Brain pericyte (primary cell): ENCODE data around the gene PIWIL4.
"Not testable (repeated sequence)": the region's sequence is repeated elsewhere in the genome, so short reads cannot be mapped to it uniquely, and the experiment has no call there.

Experiments
- DNase-seq: peaks from one replicate; pipeline ENCODE4 v3.0.0-alpha.2; 2012; ENCODE audit warnings: low read depth, low spot score

PIWIL4 gene

GRCh38 chr11:94583866-94584500 lies 16.8 kb downstream of the PIWIL4 start:
- no peak for DNase-seq

- DNase-seq, result no peak
Measured at GRCh38 chr11:94584978-94585377, 17.8 kb downstream of the PIWIL4 start.

- no peak for DNase-seq
Measured at GRCh38 chr11:94585399-94585798, 18.2 kb downstream of the PIWIL4 start.

- no peak for DNase-seq
Measured at GRCh38 chr11:94586546-94586945, 19.4 kb downstream of the PIWIL4 start.

GRCh38 chr11:94586978-94587377 lies 19.8 kb downstream of the PIWIL4 start:
- no peak for DNase-seq

- no peak for DNase-seq
Measured at GRCh38 chr11:94588366-94588942, 21.3 kb downstream of the PIWIL4 start.

GRCh38 chr11:94590352-94591041 lies 23.3 kb downstream of the PIWIL4 start:
- DNase-seq, result no peak

- no peak for DNase-seq
Measured at GRCh38 chr11:94593030-94593429, 25.9 kb downstream of the PIWIL4 start.

GRCh38 chr11:94595076-94595475 lies 27.9 kb downstream of the PIWIL4 start:
- DNase-seq, result no peak

GRCh38 chr11:94597896-94598295 lies 30.7 kb downstream of the PIWIL4 start:
- DNase-seq, result no peak

GRCh38 chr11:94599510-94599909 lies 32.3 kb downstream of the PIWIL4 start:
- DNase-seq, result no peak

GRCh38 chr11:94602430-94603372 lies 35.5 kb downstream of the PIWIL4 start:
- peak; percentile 39 for DNase-seq

- no peak for DNase-seq
Measured at GRCh38 chr11:94603587-94603986, 36.4 kb downstream of the PIWIL4 start.

- DNase-seq, result no peak
Measured at GRCh38 chr11:94604482-94604881, 37.3 kb downstream of the PIWIL4 start.

- DNase-seq, result no peak
Measured at GRCh38 chr11:94613120-94613519, 46.0 kb downstream of the PIWIL4 start.

GRCh38 chr11:94623120-94623735 lies 56.1 kb downstream of the PIWIL4 start:
- DNase-seq, result peak; percentile 66

- DNase-seq, result not testable (repeated sequence)
Measured at GRCh38 chr11:94625422-94625821, 58.3 kb downstream of the PIWIL4 start.

GRCh38 chr11:94627003-94627560 lies 59.9 kb downstream of the PIWIL4 start:
- DNase-seq, result not testable (repeated sequence)

- DNase-seq, result no peak
Measured at GRCh38 chr11:94629741-94630140, 62.6 kb downstream of the PIWIL4 start.

GRCh38 chr11:94630221-94630620 lies 63.1 kb downstream of the PIWIL4 start:
- DNase-seq, result no peak

GRCh38 chr11:94632356-94632755 lies 65.2 kb downstream of the PIWIL4 start:
- DNase-seq, result no peak
